Kidney (tissue), 14 donors: ENCODE results near the gene ABCA10. TPM values are rescaled to one million over a fixed set of nuclear protein-coding genes. Genes with fewer than 3 reads are reported as not detected.

ENCODE experiments used
- DNase-seq, 5 donors: peaks; one replicate each; pipeline ENCODE4 v3.0.0-alpha.2; 2013 to 2020
- FAIRE-seq: peaks from 2 replicates; lab custom pipeline; 2012; peaks lifted over from hg19 to GRCh38; lab: Jason Lieb, UNC
- H3K27ac ChIP-seq, 2 donors: one replicate each; pipeline ENCODE4 v1.7.0; 2013; ENCODE audit warnings: low read depth in 2 of 2, low read length in 2 of 2, inconsistent platforms in 1 of 2
- H3K27me3 ChIP-seq: one replicate; pipeline ENCODE4 v1.7.1; 2013; ENCODE audit warnings: low read length, inconsistent platforms; ENCODE audit not compliant: control insufficient read depth, insufficient read depth
- H3K36me3 ChIP-seq, 3 donors: one replicate each; pipeline versions ENCODE4 v1.7.0 to v1.7.1; 2013; ENCODE audit warnings: low read length in 3 of 3, control low read depth in 1 of 3, inconsistent platforms in 1 of 3; ENCODE audit not compliant: insufficient read depth in 3 of 3, control insufficient read depth in 2 of 3
- H3K4me1 ChIP-seq, 3 donors: one replicate each; pipeline versions ENCODE4 v1.7.0 to v1.7.1; 2013; ENCODE audit warnings: low read length in 3 of 3, inconsistent platforms in 1 of 3, low read depth in 1 of 3; ENCODE audit not compliant: control insufficient read depth in 2 of 3, insufficient read depth in 2 of 3
- H3K4me3 ChIP-seq, 3 donors: one replicate each; pipeline versions ENCODE4 v1.7.0 to v1.8.1; 2013; ENCODE audit warnings: low read length in 3 of 3, control low read depth in 1 of 3, inconsistent platforms in 1 of 3
- H3K9ac ChIP-seq, 3 donors: one replicate each; pipeline versions ENCODE4 v1.7.0 to v1.7.1; 2013; ENCODE audit warnings: low read length in 3 of 3, control low read depth in 1 of 3, inconsistent platforms in 1 of 3
- H3K9me3 ChIP-seq, 3 donors: one replicate each; pipeline versions ENCODE4 v1.7.0 to v1.7.1; 2013; ENCODE audit warnings: low read length in 3 of 3, control low read depth in 1 of 3, inconsistent platforms in 1 of 3; ENCODE audit not compliant: control insufficient read depth in 2 of 3, insufficient read depth in 1 of 3
- intact Hi-C: fragments of 100-400 bp; cut with DNase I; formaldehyde crosslinking; loops from one replicate; pipeline ENCODE4 v1.11.1; 2022
- polyA plus RNA-seq: library from polyadenylated mRNA; stranded (reverse); fragments of 350-450 nt; fragmentation: Illumina TruSeq; extraction: RNeasy Lipid Tissue Mini Kit (QIAGEN cat#74804); gene quantifications from one replicate; pipeline ENCODE4 v1.2.3, GENCODE V29; 2014; ENCODE audit warnings: low read depth, low replicate concordance; ENCODE audit not compliant: insufficient read depth
- total RNA-seq: library from RNA; stranded (reverse); fragmentation: NEBNext Ultra II Directional; extraction: Animal tissue kit (Norgen Biotek cat#: 25700); gene quantifications from one replicate; pipeline ENCODE4 v1.2.1, GENCODE V29; 2021
- TF ChIP-seq, protein P1 (sequence below): IDR thresholded peaks from 3 replicates; pipeline ENCODE4 v1.5.1; 2012; ENCODE audit warnings: mild to moderate bottlenecking, moderate library complexity, borderline replicate concordance; ENCODE audit not compliant: insufficient read depth; ENCODE audit errors: extremely low read depth
- donor health status: control.
- donor health status: control.
- donor health status: control.
- donor health status: control.
- donor health status: control.
- donor health status: DM: yes; HTN: yes; CAD: no.
- donor health status: Normal renal cell carcinoma (clear cell type).

ABCA10 gene
- total and polyA plus RNA-seq, 2 donors from 2014 or later = 2.1 to 4.2 TPM

DNA sequence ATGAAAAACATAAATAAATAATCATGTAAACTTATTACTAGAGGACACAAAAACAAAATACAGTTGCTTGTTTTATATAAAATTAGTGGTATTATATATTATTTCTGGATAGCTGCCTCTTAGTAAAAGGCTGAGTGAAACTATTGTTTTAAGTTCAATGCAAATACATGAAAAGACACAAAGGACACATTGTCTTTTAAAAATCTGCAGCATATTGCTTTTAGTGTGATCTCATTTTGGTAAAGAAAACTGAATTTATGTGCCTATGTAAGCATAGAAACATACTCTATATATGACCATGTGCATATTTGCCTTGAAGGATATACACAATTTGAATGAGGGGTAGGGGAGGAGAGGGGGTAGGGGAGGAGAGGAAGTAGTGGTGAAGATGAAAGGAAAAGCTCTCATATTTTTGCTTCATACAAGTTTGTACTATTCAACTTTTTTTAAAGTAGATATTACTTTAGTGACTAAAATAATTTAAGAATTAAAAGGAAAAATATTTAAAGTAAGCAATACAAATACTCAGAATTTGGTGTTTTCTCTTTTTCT is 5.8 kb downstream of the ABCA10 start:
- FAIRE-seq (no peak), DNase-seq (no peak)
- H3K27me3 ChIP-seq = no peaks in the 10 kb centered on the region
- H3K36me3 ChIP-seq = peaks cover 0 to 3% (median 3%) of the 10 kb centered on the region in 3 donors
- TF ChIP-seq, protein P1, sequence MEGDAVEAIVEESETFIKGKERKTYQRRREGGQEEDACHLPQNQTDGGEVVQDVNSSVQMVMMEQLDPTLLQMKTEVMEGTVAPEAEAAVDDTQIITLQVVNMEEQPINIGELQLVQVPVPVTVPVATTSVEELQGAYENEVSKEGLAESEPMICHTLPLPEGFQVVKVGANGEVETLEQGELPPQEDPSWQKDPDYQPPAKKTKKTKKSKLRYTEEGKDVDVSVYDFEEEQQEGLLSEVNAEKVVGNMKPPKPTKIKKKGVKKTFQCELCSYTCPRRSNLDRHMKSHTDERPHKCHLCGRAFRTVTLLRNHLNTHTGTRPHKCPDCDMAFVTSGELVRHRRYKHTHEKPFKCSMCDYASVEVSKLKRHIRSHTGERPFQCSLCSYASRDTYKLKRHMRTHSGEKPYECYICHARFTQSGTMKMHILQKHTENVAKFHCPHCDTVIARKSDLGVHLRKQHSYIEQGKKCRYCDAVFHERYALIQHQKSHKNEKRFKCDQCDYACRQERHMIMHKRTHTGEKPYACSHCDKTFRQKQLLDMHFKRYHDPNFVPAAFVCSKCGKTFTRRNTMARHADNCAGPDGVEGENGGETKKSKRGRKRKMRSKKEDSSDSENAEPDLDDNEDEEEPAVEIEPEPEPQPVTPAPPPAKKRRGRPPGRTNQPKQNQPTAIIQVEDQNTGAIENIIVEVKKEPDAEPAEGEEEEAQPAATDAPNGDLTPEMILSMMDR = no peak
- H3K4me1 ChIP-seq = no peaks in the 10 kb centered on the region
- H3K27ac ChIP-seq = no peak overlapping the region
- no peak overlapping the region for H3K9ac ChIP-seq
- no peak overlapping the region for H3K4me3 ChIP-seq
- intact Hi-C loops = no loop called here
- H3K9me3 ChIP-seq = no peaks in the 10 kb centered on the region

DNA sequence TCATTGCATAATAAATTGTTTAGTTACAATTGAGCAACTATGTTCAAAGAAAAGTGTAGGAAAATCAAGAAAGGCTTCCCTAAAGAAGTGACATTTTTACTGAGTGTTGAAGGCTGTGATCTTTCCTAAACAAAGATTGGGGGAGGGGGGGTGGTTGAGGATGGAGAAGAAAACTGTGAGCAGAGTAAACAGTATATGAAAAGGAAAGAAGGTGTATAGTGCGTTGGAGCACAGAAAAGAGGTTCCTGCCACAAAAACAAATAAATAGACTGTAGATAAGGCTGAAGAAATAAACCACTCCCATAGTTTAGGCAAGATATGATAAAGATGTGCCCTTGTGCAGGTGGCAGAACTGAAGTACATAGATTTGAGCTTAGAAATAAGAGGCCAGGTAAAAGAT is 8.5 kb downstream of the ABCA10 start:
- Histone ChIP-seq H3K27ac (no peak overlapping the region), H3K4me1 (no peaks in the 10 kb centered on the region), H3K36me3 (peaks cover 0 to 5% (median 3%) of the 10 kb centered on the region in 3 donors), H3K4me3 (no peak overlapping the region), H3K9me3 (no peaks in the 10 kb centered on the region), H3K27me3 (no peaks in the 10 kb centered on the region), H3K9ac (no peak overlapping the region)
- TF ChIP-seq, protein P1 = no peak
- DNase-seq (no peak), FAIRE-seq (no peak)
- intact Hi-C loops = no loop called here

DNA sequence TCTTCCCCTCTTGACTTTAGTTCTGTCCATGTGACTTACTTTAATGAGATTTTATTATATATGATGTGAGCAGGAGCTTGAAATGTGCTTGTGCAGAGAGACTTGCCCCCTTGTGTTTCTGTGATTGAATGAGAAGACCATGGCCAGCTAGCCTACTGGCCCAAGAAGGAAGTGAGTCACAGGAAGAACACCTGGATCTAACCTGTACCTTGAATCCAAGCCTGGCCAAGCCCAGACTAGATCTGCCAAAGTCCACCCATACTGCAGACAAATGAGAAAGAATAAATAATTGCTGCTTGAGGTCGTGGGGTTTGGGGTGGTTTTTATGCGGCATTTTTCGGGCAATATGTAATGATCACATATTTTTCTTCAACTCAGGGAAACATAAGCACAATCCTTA is 9.6 kb downstream of the ABCA10 start:
- no peak overlapping the region for H3K9ac ChIP-seq
- no peaks in the 10 kb centered on the region for H3K9me3 ChIP-seq
- peaks cover 0 to 5% (median 3%) of the 10 kb centered on the region in 3 donors for H3K36me3 ChIP-seq
- intact Hi-C loops = no loop called here
- no peak overlapping the region for H3K27ac ChIP-seq
- no peaks in the 10 kb centered on the region for H3K27me3 ChIP-seq
- no peaks in the 10 kb centered on the region for H3K4me1 ChIP-seq
- no peak for FAIRE-seq
- H3K4me3 ChIP-seq = no peak overlapping the region
- no peak for DNase-seq
- TF ChIP-seq, protein P1 = no peak
